DOHH2 (cell line): ENCODE data around the gene HEPHL1.

Experiments used
- H3F3A ChIP-seq: fragments of 200-600 bp; sonication (generic), shearing (Covaris generic); 2 replicates; pipeline ENCODE4 v1.6.0; 2016; ENCODE audit warnings: antibody characterized with exemption, mild to moderate bottlenecking; ENCODE audit not compliant: control insufficient read depth, insufficient read depth
- H3K27ac ChIP-seq: fragments of 200-600 bp; sonication (generic); 2 replicates; pipeline ENCODE4 v1.5.1; 2014; ENCODE audit warnings: low read depth, mild to moderate bottlenecking, low read length, moderate library complexity
- H3K27me3 ChIP-seq: fragments of 200-600 bp; sonication (generic); 2 replicates; pipeline ENCODE4 v1.6.1; 2014; ENCODE audit warnings: mild to moderate bottlenecking, low read length, mixed read lengths; ENCODE audit not compliant: control insufficient read depth
- H3K36me3 ChIP-seq: fragments of 200-600 bp; sonication (generic); 2 replicates; pipeline ENCODE4 v1.6.1; 2014; ENCODE audit warnings: mild to moderate bottlenecking, low read length, moderate library complexity, mixed read lengths; ENCODE audit not compliant: control insufficient read depth
- H3K4me1 ChIP-seq: fragments of 200-600 bp; sonication (generic); 2 replicates; pipeline ENCODE4 v1.6.1; 2014; ENCODE audit warnings: mild to moderate bottlenecking, low read length, mixed read lengths; ENCODE audit not compliant: control insufficient read depth
- H3K4me2 ChIP-seq: fragments of 200-600 bp; sonication (generic); 2 replicates; pipeline ENCODE4 v1.6.0; 2014; ENCODE audit warnings: mild to moderate bottlenecking, low read length, moderate library complexity
- H3K4me3 ChIP-seq: fragments of 200-600 bp; sonication (generic); 2 replicates; pipeline ENCODE4 v1.5.1; 2014; ENCODE audit warnings: mild to moderate bottlenecking, low read length, mixed read lengths
- H3K79me2 ChIP-seq: fragments of 200-600 bp; sonication (generic); 2 replicates; pipeline ENCODE4 v1.6.1; 2014; ENCODE audit warnings: mild to moderate bottlenecking, low read length, mixed read lengths; ENCODE audit not compliant: control insufficient read depth
- H3K9me2 ChIP-seq: fragments of 200-600 bp; sonication (generic); replicated peaks from 2 replicates; pipeline ENCODE4 v1.6.1; 2014; ENCODE audit warnings: mild to moderate bottlenecking, low read length, mixed read lengths; ENCODE audit not compliant: control insufficient read depth
- H3K9me3 ChIP-seq: fragments of 200-600 bp; sonication (generic); 2 replicates; pipeline ENCODE4 v1.6.1; 2014; ENCODE audit warnings: antibody characterized with exemption, low read length, mixed read lengths; ENCODE audit not compliant: control insufficient read depth, insufficient read depth
- H4K20me1 ChIP-seq: fragments of 200-600 bp; sonication (generic); 2 replicates; pipeline ENCODE4 v1.6.0; 2014; ENCODE audit warnings: low read depth, mild to moderate bottlenecking, antibody characterized with exemption, low read length, moderate library complexity; ENCODE audit not compliant: control insufficient read depth, insufficient read depth
- EZH2phosphoT487 ChIP-seq: fragments of 200-600 bp; sonication (generic); IDR thresholded peaks from 2 replicates; pipeline ENCODE4 v1.6.1; 2017; ENCODE audit warnings: borderline replicate concordance, mild to moderate bottlenecking, antibody characterized with exemption, low read length, moderate library complexity, mixed read lengths
- TF ChIP-seq, protein P1 (sequence below): fragments of 200-600 bp; sonication (generic); IDR thresholded peaks from one replicate; pipeline ENCODE4 v1.5.1; 2014; ENCODE audit warnings: antibody characterized with exemption, mild to moderate bottlenecking, low read depth, low read length; ENCODE audit not compliant: poor library complexity, severe bottlenecking

The HEPHL1 gene

DNA sequence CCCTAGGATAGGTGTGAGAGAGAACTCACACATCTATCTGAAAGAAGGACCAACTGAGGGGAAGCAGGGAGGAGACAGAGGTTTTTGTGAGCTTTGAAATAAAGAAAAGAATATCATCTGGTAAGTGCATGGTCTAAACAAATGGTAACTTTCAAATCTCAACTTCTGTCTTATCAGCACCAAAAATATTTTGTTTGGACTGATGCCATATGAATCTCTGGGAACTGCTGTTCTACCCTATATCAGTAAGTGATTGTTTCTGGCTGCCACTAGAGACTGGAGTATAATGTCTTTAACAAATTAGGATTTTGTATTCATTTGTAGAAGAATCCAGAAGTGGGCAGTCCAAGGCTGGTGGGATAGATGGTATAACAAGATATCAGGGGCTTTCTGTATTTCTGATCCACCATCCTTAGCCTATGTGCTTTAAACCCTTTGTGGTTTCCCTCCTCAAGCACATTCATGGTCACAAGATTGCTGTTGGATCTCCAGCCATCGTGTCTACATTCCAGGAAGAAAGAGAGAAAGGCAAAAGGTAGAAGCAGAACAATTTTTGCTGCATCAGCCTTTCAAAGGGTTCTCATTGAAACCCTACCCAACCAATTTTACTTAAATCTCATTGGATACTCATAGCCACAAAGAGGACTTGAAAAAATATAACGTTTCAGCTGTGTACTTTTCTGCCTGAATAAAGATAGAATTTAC is 4.7 kb downstream of the HEPHL1 start:
- Histone ChIP-seq H3K9me3 (no peaks in the 10 kb centered on the region), H4K20me1 (no peaks in the 10 kb centered on the region), H3K4me1 (no peaks in the 10 kb centered on the region), H3K4me2 (no peak overlapping the region), H3K27me3 (no peaks in the 10 kb centered on the region), H3K9me2 (no peaks in the 10 kb centered on the region), H3F3A (no peaks in the 10 kb centered on the region), H3K36me3 (no peaks in the 10 kb centered on the region), H3K27ac (no peak overlapping the region), H3K4me3 (no peak overlapping the region), H3K79me2 (no peaks in the 10 kb centered on the region)
- no peak for TF ChIP-seq EZH2phosphoT487
- TF ChIP-seq, protein P1, sequence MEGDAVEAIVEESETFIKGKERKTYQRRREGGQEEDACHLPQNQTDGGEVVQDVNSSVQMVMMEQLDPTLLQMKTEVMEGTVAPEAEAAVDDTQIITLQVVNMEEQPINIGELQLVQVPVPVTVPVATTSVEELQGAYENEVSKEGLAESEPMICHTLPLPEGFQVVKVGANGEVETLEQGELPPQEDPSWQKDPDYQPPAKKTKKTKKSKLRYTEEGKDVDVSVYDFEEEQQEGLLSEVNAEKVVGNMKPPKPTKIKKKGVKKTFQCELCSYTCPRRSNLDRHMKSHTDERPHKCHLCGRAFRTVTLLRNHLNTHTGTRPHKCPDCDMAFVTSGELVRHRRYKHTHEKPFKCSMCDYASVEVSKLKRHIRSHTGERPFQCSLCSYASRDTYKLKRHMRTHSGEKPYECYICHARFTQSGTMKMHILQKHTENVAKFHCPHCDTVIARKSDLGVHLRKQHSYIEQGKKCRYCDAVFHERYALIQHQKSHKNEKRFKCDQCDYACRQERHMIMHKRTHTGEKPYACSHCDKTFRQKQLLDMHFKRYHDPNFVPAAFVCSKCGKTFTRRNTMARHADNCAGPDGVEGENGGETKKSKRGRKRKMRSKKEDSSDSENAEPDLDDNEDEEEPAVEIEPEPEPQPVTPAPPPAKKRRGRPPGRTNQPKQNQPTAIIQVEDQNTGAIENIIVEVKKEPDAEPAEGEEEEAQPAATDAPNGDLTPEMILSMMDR = no peak

- no peaks in the 10 kb centered on the region for H3K36me3 ChIP-seq
- H3K4me2 ChIP-seq = no peak overlapping the region
- H3K9me2 ChIP-seq = no peaks in the 10 kb centered on the region
- H3K4me3 ChIP-seq = no peak overlapping the region
- H3K79me2 ChIP-seq = no peaks in the 10 kb centered on the region
- no peaks in the 10 kb centered on the region for H3K9me3 ChIP-seq
- no peaks in the 10 kb centered on the region for H3K27me3 ChIP-seq
- no peaks in the 10 kb centered on the region for H3K4me1 ChIP-seq
- no peaks in the 10 kb centered on the region for H4K20me1 ChIP-seq
- TF ChIP-seq, protein P1 = no peak
- no peak for TF ChIP-seq EZH2phosphoT487
- H3K27ac ChIP-seq = no peak overlapping the region
- no peaks in the 10 kb centered on the region for H3F3A ChIP-seq
Measured at GRCh38 chr11:94027210-94027609, 6.1 kb downstream of the HEPHL1 start.

DNA sequence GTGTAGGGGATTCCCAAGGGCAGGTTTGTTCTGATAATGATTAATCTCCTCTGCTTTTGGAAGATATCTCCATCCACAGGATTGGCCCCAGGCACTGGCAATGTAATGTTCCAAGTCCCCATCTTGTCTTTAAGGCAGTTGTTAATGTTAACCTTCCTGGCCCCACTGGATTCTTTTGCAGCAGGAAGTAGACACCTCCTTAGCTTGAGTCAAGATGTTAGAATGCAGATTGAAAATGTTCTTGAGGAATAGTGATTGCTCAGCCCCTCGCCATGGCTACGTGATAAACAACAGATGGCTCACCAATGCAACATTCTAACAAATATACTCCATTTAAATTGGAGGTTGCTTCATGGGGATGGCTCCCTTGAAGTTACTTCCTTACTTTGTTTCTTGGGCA is 7.3 kb downstream of the HEPHL1 start:
- H3F3A ChIP-seq = no peaks in the 10 kb centered on the region
- TF ChIP-seq, protein P1 = no peak
- no peak for TF ChIP-seq EZH2phosphoT487
- H3K79me2 ChIP-seq = no peaks in the 10 kb centered on the region
- no peaks in the 10 kb centered on the region for H4K20me1 ChIP-seq
- no peaks in the 10 kb centered on the region for H3K9me2 ChIP-seq
- H3K36me3 ChIP-seq = no peaks in the 10 kb centered on the region
- H3K4me3 ChIP-seq = no peak overlapping the region
- no peak overlapping the region for H3K27ac ChIP-seq
- H3K27me3 ChIP-seq = no peaks in the 10 kb centered on the region
- no peaks in the 10 kb centered on the region for H3K4me1 ChIP-seq
- no peaks in the 10 kb centered on the region for H3K9me3 ChIP-seq
- H3K4me2 ChIP-seq = no peak overlapping the region
